NCI-H1417 treated with DMSO at 0.1 percent for 48 hours (cell line): ENCODE results near the gene PRDM7.

ENCODE experiments used
- DNase-seq: peaks from one replicate; lab custom pipeline; 2025; lab: John Stamatoyannopoulos, UW

The PRDM7 gene

GRCh38 chr16:90035902-90036301 lies 41.2 kb downstream of the PRDM7 start:
- no peak for DNase-seq

- DNase-seq = no peak
These were observed 42.6 kb downstream of the PRDM7 start for GRCh38 chr16:90034504-90034903.

- no peak for DNase-seq
These were observed 43.7 kb downstream of the PRDM7 start for GRCh38 chr16:90033387-90033786.

GRCh38 chr16:90032674-90033331 lies 44.3 kb downstream of the PRDM7 start:
- no peak for DNase-seq

GRCh38 chr16:90031931-90032673 lies 45.0 kb downstream of the PRDM7 start:
- no peak for DNase-seq

- DNase-seq = no peak
These were observed 45.8 kb downstream of the PRDM7 start for GRCh38 chr16:90031186-90031930.

GRCh38 chr16:90028985-90029384 lies 48.1 kb downstream of the PRDM7 start:
- no peak for DNase-seq

- DNase-seq = no peak
These were observed 49.5 kb downstream of the PRDM7 start for GRCh38 chr16:90027611-90028010.

- DNase-seq = no peak
These were observed 51.0 kb downstream of the PRDM7 start for GRCh38 chr16:90026135-90026534.

- no peak for DNase-seq
These were observed 54.1 kb downstream of the PRDM7 start for GRCh38 chr16:90023078-90023447.

- peak; percentile 24 for DNase-seq
These were observed 54.7 kb downstream of the PRDM7 start for GRCh38 chr16:90022209-90023077.

GRCh38 chr16:90020838-90021382 lies 56.2 kb downstream of the PRDM7 start:
- DNase-seq = no peak

- no peak for DNase-seq
These were observed 56.8 kb downstream of the PRDM7 start for GRCh38 chr16:90020260-90020837.

GRCh38 chr16:90019543-90020259 lies 57.4 kb downstream of the PRDM7 start:
- DNase-seq = no peak

GRCh38 chr16:90018652-90019542 lies 58.2 kb downstream of the PRDM7 start, which contains the start of gene DBNDD1:
TSS of gene DBNDD1 (minus strand) at chr16:90019456. CDS start at chr16:90019341, 115 bp downstream.
- DNase-seq = no peak

GRCh38 chr16:90018297-90018651 lies 58.9 kb downstream of the PRDM7 start:
- no peak for DNase-seq

- DNase-seq = no peak
These were observed 60.7 kb downstream of the PRDM7 start for GRCh38 chr16:90016339-90016950.

- DNase-seq = no peak
These were observed 61.4 kb downstream of the PRDM7 start for GRCh38 chr16:90015586-90016338.
